ENCODE data around the gene FAM240B.

The FAM240B gene

GRCh38 chr9:38692707-38693106 lies 27.2 kb downstream of the FAM240B start:
- H3K4me3 ChIP-seq (ENCODE audit: low read length) = no peak overlapping the region
- H3K4me2 ChIP-seq (ENCODE audit: low read depth, low read length) = no peak overlapping the region
- H3K9me3 ChIP-seq (replicated peaks; ENCODE audit: insufficient read depth, low read length) = no peaks in the 10 kb centered on the region
- H3K4me1 ChIP-seq (ENCODE audit: low read length) = no peaks in the 10 kb centered on the region
- no peak for TF ChIP-seq CTCF (IDR thresholded peaks at IDR 0.05; ENCODE audit: low read length)
- no peak for TF ChIP-seq EZH2phosphoT487 (IDR thresholded peaks at IDR 0.05; ENCODE audit: low read length)
- TF ChIP-seq EZH2 (optimal IDR thresholded peaks at IDR 0.05; ENCODE audit: low read depth, low read length) = no peak
- no peaks in the 10 kb centered on the region for H3F3A ChIP-seq (ENCODE audit: insufficient read depth, low read length)
- no peak for DNase-seq
- no peaks in the 10 kb centered on the region for H4K20me1 ChIP-seq (ENCODE audit: insufficient read depth, low read length)
- H3K27me3 ChIP-seq (replicated peaks; ENCODE audit: insufficient read depth, low read length) = no peaks in the 10 kb centered on the region
- no peaks in the 10 kb centered on the region for H3K9me2 ChIP-seq (replicated peaks; ENCODE audit: insufficient read depth, low read length)
- H3K79me2 ChIP-seq (ENCODE audit: low read length) = no peaks in the 10 kb centered on the region
- no peak overlapping the region for H2AFZ ChIP-seq (ENCODE audit: low read length)
- no peak overlapping the region for H3K27ac ChIP-seq (ENCODE audit: low read length)
- no peaks in the 10 kb centered on the region for H3K36me3 ChIP-seq (replicated peaks; ENCODE audit: insufficient read depth, low read length)
- H3K9ac ChIP-seq (ENCODE audit: low read length) = no peak overlapping the region

GRCh38 chr9:38690574-38690973 lies 29.4 kb downstream of the FAM240B start:
- Histone ChIP-seq H3K4me3 (ENCODE audit: low read length) (no peak overlapping the region), H3K36me3 (replicated peaks; ENCODE audit: insufficient read depth, low read length) (no peaks in the 10 kb centered on the region), H3K27ac (ENCODE audit: low read length) (no peak overlapping the region), H3K9me3 (replicated peaks; ENCODE audit: insufficient read depth, low read length) (no peaks in the 10 kb centered on the region), H3K4me2 (ENCODE audit: low read depth, low read length) (no peak overlapping the region), H2AFZ (ENCODE audit: low read length) (no peak overlapping the region), H3K4me1 (ENCODE audit: low read length) (peaks cover 3% of the 10 kb centered on the region; the same call in 1 of the 2 replicates), H3K9me2 (replicated peaks; ENCODE audit: insufficient read depth, low read length) (no peaks in the 10 kb centered on the region), H3K27me3 (replicated peaks; ENCODE audit: insufficient read depth, low read length) (no peaks in the 10 kb centered on the region), H3K79me2 (ENCODE audit: low read length) (no peaks in the 10 kb centered on the region), H4K20me1 (ENCODE audit: insufficient read depth, low read length) (no peaks in the 10 kb centered on the region), H3K9ac (ENCODE audit: low read length) (no peak overlapping the region), H3F3A (ENCODE audit: insufficient read depth, low read length) (no peaks in the 10 kb centered on the region)
- TF ChIP-seq EZH2phosphoT487 (IDR thresholded peaks at IDR 0.05; ENCODE audit: low read length) (no peak), CTCF (IDR thresholded peaks at IDR 0.05; ENCODE audit: low read length) (no peak), EZH2 (optimal IDR thresholded peaks at IDR 0.05; ENCODE audit: low read depth, low read length) (no peak)
- no peak for DNase-seq

DNA sequence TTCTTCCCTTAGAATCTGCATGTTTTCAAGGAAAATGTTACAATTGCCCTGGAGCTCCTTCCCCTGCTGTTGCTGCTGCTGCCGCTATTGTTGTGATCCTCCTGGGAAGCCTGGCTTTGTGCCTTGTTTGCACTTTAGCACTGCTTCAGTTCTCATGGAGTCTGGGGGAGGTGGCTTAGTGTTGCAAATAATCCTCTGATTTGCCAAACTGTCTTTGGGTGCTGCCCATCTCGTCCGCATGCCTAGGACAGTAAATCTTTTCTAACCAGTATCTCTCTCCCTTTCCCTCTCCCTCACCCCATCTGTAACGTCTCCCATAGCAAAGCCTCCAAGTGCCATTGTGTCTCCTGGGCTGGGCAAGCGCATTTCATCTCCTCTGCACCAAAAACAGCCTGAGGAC lies 30.3 kb downstream of the FAM240B start:
- DNase-seq = no peak
- no peaks in the 10 kb centered on the region for H3K9me3 ChIP-seq (replicated peaks; ENCODE audit: insufficient read depth, low read length)
- H3K27me3 ChIP-seq (replicated peaks; ENCODE audit: insufficient read depth, low read length) = no peaks in the 10 kb centered on the region
- H3K4me3 ChIP-seq (ENCODE audit: low read length) = no peak overlapping the region
- H3K27ac ChIP-seq (ENCODE audit: low read length) = no peak overlapping the region
- H3K4me1 ChIP-seq (ENCODE audit: low read length) = peaks cover 3% of the 10 kb centered on the region; the same call in 1 of the 2 replicates
- H4K20me1 ChIP-seq (ENCODE audit: insufficient read depth, low read length) = no peaks in the 10 kb centered on the region
- H3F3A ChIP-seq (ENCODE audit: insufficient read depth, low read length) = no peaks in the 10 kb centered on the region
- no peaks in the 10 kb centered on the region for H3K9me2 ChIP-seq (replicated peaks; ENCODE audit: insufficient read depth, low read length)
- H2AFZ ChIP-seq (ENCODE audit: low read length) = no peak overlapping the region
- H3K36me3 ChIP-seq (replicated peaks; ENCODE audit: insufficient read depth, low read length) = no peaks in the 10 kb centered on the region
- H3K9ac ChIP-seq (ENCODE audit: low read length) = no peak overlapping the region
- H3K4me2 ChIP-seq (ENCODE audit: low read depth, low read length) = no peak overlapping the region
- no peaks in the 10 kb centered on the region for H3K79me2 ChIP-seq (ENCODE audit: low read length)
- TF ChIP-seq CTCF (IDR thresholded peaks at IDR 0.05; ENCODE audit: low read length) (no peak), EZH2 (optimal IDR thresholded peaks at IDR 0.05; ENCODE audit: low read depth, low read length) (no peak), EZH2phosphoT487 (IDR thresholded peaks at IDR 0.05; ENCODE audit: low read length) (no peak)

All from MM.1S (cell line).